Nephron progenitor cell (in vitro differentiated cells): ENCODE results near the gene DDX10.
A peak's percentile ranks its signal among the peaks of the same experiment; 100 is the strongest.

ENCODE experiments used
- DNase-seq: peaks from one replicate; pipeline ENCODE4 v3.0.0; 2021
- H3K27ac Mint-ChIP-seq: 2 replicates; pipeline ENCODE4 v1.8.0; 2021; ENCODE audit warnings: mild to moderate bottlenecking, moderate library complexity, mixed read lengths
- H3K27me3 Mint-ChIP-seq: 2 replicates; pipeline ENCODE4 v1.8.0; 2021; ENCODE audit warnings: mild to moderate bottlenecking, low read depth, mixed read lengths; ENCODE audit not compliant: poor library complexity
- H3K36me3 Mint-ChIP-seq: 2 replicates; pipeline ENCODE4 v1.8.0; 2021; ENCODE audit warnings: low read depth, mixed read lengths
- H3K4me1 Mint-ChIP-seq: 2 replicates; pipeline ENCODE4 v1.8.0; 2021; ENCODE audit warnings: mixed read lengths
- H3K4me3 Mint-ChIP-seq: 2 replicates; pipeline ENCODE4 v1.8.0; 2021; ENCODE audit warnings: mild to moderate bottlenecking, moderate library complexity, mixed read lengths
- H3K9me3 Mint-ChIP-seq: 2 replicates; pipeline ENCODE4 v1.8.0; 2021; ENCODE audit warnings: mild to moderate bottlenecking, moderate library complexity, mixed read lengths
- CTCF ChIP-seq: fragments of 200-600 bp; sonication (generic); IDR thresholded peaks from 2 replicates; pipeline ENCODE4 v1.5.0; 2021; ENCODE audit warnings: antibody characterized with exemption

The DDX10 gene

GRCh38 chr11:108865406-108865805, 200.5 kb downstream of the DDX10 start:
- no peak overlapping the region for H3K4me3 Mint-ChIP-seq
- no peaks in the 10 kb centered on the region for H3K27me3 Mint-ChIP-seq
- no peak overlapping the region for H3K27ac Mint-ChIP-seq
- H3K9me3 Mint-ChIP-seq = no peaks in the 10 kb centered on the region
- TF ChIP-seq CTCF = no peak
- peaks cover under 1% of the 10 kb centered on the region for H3K36me3 Mint-ChIP-seq
- H3K4me1 Mint-ChIP-seq = peaks cover 4% of the 10 kb centered on the region
- no peak for DNase-seq

GRCh38 chr11:108866781-108867180, 201.9 kb downstream of the DDX10 start:
- Mint-ChIP-seq H3K4me1 (peaks cover 6% of the 10 kb centered on the region), H3K36me3 (no peaks in the 10 kb centered on the region), H3K27me3 (no peaks in the 10 kb centered on the region), H3K27ac (no peak overlapping the region), H3K9me3 (no peaks in the 10 kb centered on the region), H3K4me3 (no peak overlapping the region)
- no peak for DNase-seq
- TF ChIP-seq CTCF = no peak

GRCh38 chr11:108870373-108871020, 205.6 kb downstream of the DDX10 start:
- TF ChIP-seq CTCF = no peak
- no peak for DNase-seq
- Mint-ChIP-seq H3K27ac (peak overlapping the region; percentile 52), H3K27me3 (no peaks in the 10 kb centered on the region), H3K9me3 (no peaks in the 10 kb centered on the region), H3K4me3 (no peak overlapping the region), H3K4me1 (peaks cover 21% of the 10 kb centered on the region), H3K36me3 (no peaks in the 10 kb centered on the region)

GRCh38 chr11:108871152-108871551, 206.3 kb downstream of the DDX10 start:
- no peak for DNase-seq
- no peaks in the 10 kb centered on the region for H3K9me3 Mint-ChIP-seq
- peak; percentile 24 for TF ChIP-seq CTCF
- no peaks in the 10 kb centered on the region for H3K36me3 Mint-ChIP-seq
- no peaks in the 10 kb centered on the region for H3K27me3 Mint-ChIP-seq
- H3K4me1 Mint-ChIP-seq = peaks cover 23% of the 10 kb centered on the region
- H3K4me3 Mint-ChIP-seq = no peak overlapping the region
- no peak overlapping the region for H3K27ac Mint-ChIP-seq

GRCh38 chr11:108871867-108872266, 207.0 kb downstream of the DDX10 start:
- H3K27me3 Mint-ChIP-seq = no peaks in the 10 kb centered on the region
- H3K9me3 Mint-ChIP-seq = no peaks in the 10 kb centered on the region
- H3K4me1 Mint-ChIP-seq = peaks cover 23% of the 10 kb centered on the region
- TF ChIP-seq CTCF = no peak
- DNase-seq = no peak
- no peak overlapping the region for H3K27ac Mint-ChIP-seq
- no peaks in the 10 kb centered on the region for H3K36me3 Mint-ChIP-seq
- no peak overlapping the region for H3K4me3 Mint-ChIP-seq

GRCh38 chr11:108872781-108873291, 208.0 kb downstream of the DDX10 start:
- no peak for DNase-seq
- Mint-ChIP-seq H3K9me3 (no peaks in the 10 kb centered on the region), H3K36me3 (no peaks in the 10 kb centered on the region), H3K4me1 (peaks cover 23% of the 10 kb centered on the region), H3K27ac (no peak overlapping the region), H3K4me3 (no peak overlapping the region), H3K27me3 (no peaks in the 10 kb centered on the region)
- no peak for TF ChIP-seq CTCF
